ENCODE data around the gene OR2T11.

DNA sequence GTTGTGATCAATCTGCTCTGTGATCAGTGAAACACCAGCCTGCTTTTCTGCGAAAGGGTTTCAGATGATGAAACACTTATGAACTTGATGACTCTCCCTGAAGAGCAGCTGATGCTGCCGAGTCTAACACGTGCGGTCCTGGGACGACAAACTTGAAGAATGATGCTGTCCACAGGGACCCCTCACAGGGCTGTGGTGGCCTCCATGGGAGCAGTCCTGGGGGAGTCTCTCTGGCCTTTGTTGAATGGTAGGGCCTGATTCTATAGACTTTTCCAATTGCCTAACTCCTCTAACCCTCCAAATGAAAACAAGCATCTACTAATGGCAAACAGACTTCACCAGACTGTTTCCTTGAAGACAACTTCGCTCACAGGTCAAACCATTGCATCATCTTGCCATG is 37.3 kb downstream of the OR2T11 start, which contains the start of gene OR2T10:
- TF ChIP-seq GATA2 (IDR thresholded peaks at IDR 0.05; ENCODE audit: low read depth, low read length) (no peak), GATA3 (IDR thresholded peaks at IDR 0.05; ENCODE audit: low read depth, low read length) (no peak)
